Neural crest cell (in vitro differentiated cells): ENCODE measurements around the gene MTAP. TPM values are rescaled to one million over a fixed set of nuclear protein-coding genes. Genes with fewer than 3 reads are reported as not detected.

Experiments used
- DNase-seq: peaks from one replicate; pipeline ENCODE4 v3.0.0; 2021; ENCODE audit warnings: low read depth, mixed read lengths, low spot score
- H3K27ac Mint-ChIP-seq: one replicate; pipeline ENCODE4 v1.8.0; 2021; ENCODE audit warnings: mild to moderate bottlenecking, mixed read lengths; ENCODE audit not compliant: unreplicated experiment
- H3K27me3 Mint-ChIP-seq: 2 replicates; pipeline ENCODE4 v1.8.0; 2021; ENCODE audit warnings: low read depth, mild to moderate bottlenecking, mixed read lengths
- H3K36me3 Mint-ChIP-seq: 2 replicates; pipeline ENCODE4 v1.8.0; 2021; ENCODE audit warnings: low read depth, mild to moderate bottlenecking, mixed read lengths
- H3K4me1 Mint-ChIP-seq: 2 replicates; pipeline ENCODE4 v1.8.0; 2021; ENCODE audit warnings: mixed read lengths
- H3K4me3 Mint-ChIP-seq: one replicate; pipeline ENCODE4 v1.8.0; 2021; ENCODE audit warnings: mild to moderate bottlenecking, mixed read lengths
- H3K9me3 Mint-ChIP-seq: 2 replicates; pipeline ENCODE4 v1.8.0; 2021; ENCODE audit warnings: mixed read lengths
- CTCF ChIP-seq: fragments of 200-600 bp; sonication (generic); conservative IDR thresholded peaks from 2 replicates; pipeline ENCODE4 v1.5.0; 2021; ENCODE audit warnings: antibody characterized with exemption, mild to moderate bottlenecking
- total RNA-seq: library from RNA; stranded (reverse); gene quantifications from 2 replicates; pipeline ENCODE4 v1.2.1, GENCODE V29; 2021

Gene MTAP
- total RNA-seq, 1 donor from 2014 or later: 90.1 TPM

- no peak for TF ChIP-seq CTCF
- DNase-seq: no peak
- no peak overlapping the region for H3K27ac Mint-ChIP-seq
- no peaks in the 10 kb centered on the region for H3K27me3 Mint-ChIP-seq
- H3K36me3 Mint-ChIP-seq: peaks cover 70% of the 10 kb centered on the region
- no peaks in the 10 kb centered on the region for H3K4me1 Mint-ChIP-seq
- peaks cover 35% of the 10 kb centered on the region for H3K9me3 Mint-ChIP-seq
- H3K4me3 Mint-ChIP-seq: no peak overlapping the region
These were observed 102.3 kb downstream of the MTAP start for GRCh38 chr9:21904776-21905175.

GRCh38 chr9:21906213-21906612, 103.8 kb downstream of the MTAP start:
- Mint-ChIP-seq H3K36me3 (peaks cover 72% of the 10 kb centered on the region), H3K9me3 (peaks cover 34% of the 10 kb centered on the region), H3K4me3 (no peak overlapping the region), H3K27me3 (no peaks in the 10 kb centered on the region), H3K4me1 (no peaks in the 10 kb centered on the region), H3K27ac (no peak overlapping the region)
- no peak for TF ChIP-seq CTCF
- no peak for DNase-seq

- no peaks in the 10 kb centered on the region for H3K4me1 Mint-ChIP-seq
- no peak for TF ChIP-seq CTCF
- no peak for DNase-seq
- H3K4me3 Mint-ChIP-seq: no peak overlapping the region
- H3K9me3 Mint-ChIP-seq: peaks cover 35% of the 10 kb centered on the region
- H3K36me3 Mint-ChIP-seq: peaks cover 74% of the 10 kb centered on the region
- H3K27ac Mint-ChIP-seq: no peak overlapping the region
- H3K27me3 Mint-ChIP-seq: no peaks in the 10 kb centered on the region
These were observed 104.4 kb downstream of the MTAP start for GRCh38 chr9:21906881-21907280.

GRCh38 chr9:21919377-21920362, 117.2 kb downstream of the MTAP start:
- Mint-ChIP-seq H3K36me3 (peaks cover 12% of the 10 kb centered on the region), H3K4me3 (no peak overlapping the region), H3K4me1 (no peaks in the 10 kb centered on the region), H3K27ac (no peak overlapping the region), H3K27me3 (no peaks in the 10 kb centered on the region), H3K9me3 (peaks cover 5% of the 10 kb centered on the region)
- no peak for DNase-seq
- no peak for TF ChIP-seq CTCF

GRCh38 chr9:21923694-21924093, 121.3 kb downstream of the MTAP start:
- H3K36me3 Mint-ChIP-seq: peaks cover 7% of the 10 kb centered on the region
- H3K27ac Mint-ChIP-seq: no peak overlapping the region
- no peaks in the 10 kb centered on the region for H3K4me1 Mint-ChIP-seq
- peaks cover 4% of the 10 kb centered on the region for H3K9me3 Mint-ChIP-seq
- H3K27me3 Mint-ChIP-seq: no peaks in the 10 kb centered on the region
- H3K4me3 Mint-ChIP-seq: no peak overlapping the region
- no peak for DNase-seq
- TF ChIP-seq CTCF: no peak
